ENCODE measurements around the gene DNHD1.

DNA sequence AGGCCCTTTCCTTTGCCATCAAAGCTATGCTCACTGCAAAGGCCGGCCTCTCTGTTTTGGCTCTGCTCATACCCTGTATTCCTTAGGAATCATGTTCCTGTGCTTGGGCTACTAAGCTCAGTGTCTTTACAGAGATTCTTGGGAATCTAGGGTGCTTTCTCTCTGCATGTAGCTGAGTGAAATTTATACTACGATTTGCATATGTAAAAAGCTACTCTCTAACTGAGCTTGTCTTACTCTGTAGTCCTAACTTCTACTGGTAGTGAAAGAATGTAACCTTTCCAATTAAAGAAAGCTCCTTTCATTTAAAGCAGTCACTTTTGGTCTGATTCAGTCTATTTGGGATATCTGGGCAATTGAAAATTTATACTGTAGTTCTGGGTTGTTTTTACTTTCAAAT, 32.2 kb downstream of the DNHD1 start:
- TF ChIP-seq, protein P1, sequence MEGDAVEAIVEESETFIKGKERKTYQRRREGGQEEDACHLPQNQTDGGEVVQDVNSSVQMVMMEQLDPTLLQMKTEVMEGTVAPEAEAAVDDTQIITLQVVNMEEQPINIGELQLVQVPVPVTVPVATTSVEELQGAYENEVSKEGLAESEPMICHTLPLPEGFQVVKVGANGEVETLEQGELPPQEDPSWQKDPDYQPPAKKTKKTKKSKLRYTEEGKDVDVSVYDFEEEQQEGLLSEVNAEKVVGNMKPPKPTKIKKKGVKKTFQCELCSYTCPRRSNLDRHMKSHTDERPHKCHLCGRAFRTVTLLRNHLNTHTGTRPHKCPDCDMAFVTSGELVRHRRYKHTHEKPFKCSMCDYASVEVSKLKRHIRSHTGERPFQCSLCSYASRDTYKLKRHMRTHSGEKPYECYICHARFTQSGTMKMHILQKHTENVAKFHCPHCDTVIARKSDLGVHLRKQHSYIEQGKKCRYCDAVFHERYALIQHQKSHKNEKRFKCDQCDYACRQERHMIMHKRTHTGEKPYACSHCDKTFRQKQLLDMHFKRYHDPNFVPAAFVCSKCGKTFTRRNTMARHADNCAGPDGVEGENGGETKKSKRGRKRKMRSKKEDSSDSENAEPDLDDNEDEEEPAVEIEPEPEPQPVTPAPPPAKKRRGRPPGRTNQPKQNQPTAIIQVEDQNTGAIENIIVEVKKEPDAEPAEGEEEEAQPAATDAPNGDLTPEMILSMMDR (IDR thresholded peaks at IDR 0.05) = no peak
- TF ChIP-seq POLR2A (IDR thresholded peaks at IDR 0.05) = no peak
